DND-41 (cell line): ENCODE data around the gene GSAP.

ENCODE experiments used
- CTCF ChIP-seq: IDR thresholded peaks from 2 replicates; pipeline ENCODE4 v1.5.1; 2012; ENCODE audit warnings: borderline replicate concordance, low read length, moderate library complexity, mild to moderate bottlenecking; ENCODE audit not compliant: poor library complexity, severe bottlenecking; ENCODE audit errors: extremely low read depth
- EZH2 ChIP-seq: IDR thresholded peaks from 3 replicates; pipeline ENCODE4 v1.6.1; 2012; ENCODE audit warnings: borderline replicate concordance, low read depth, mild to moderate bottlenecking, moderate library complexity, low read length, inconsistent platforms; ENCODE audit not compliant: severe bottlenecking

- TF ChIP-seq CTCF (no peak), EZH2 (no peak)
Observed at GRCh38 chr7:77306231-77307067, 109.7 kb downstream of the GSAP start.
